PFSK-1 (cell line): ENCODE results near the gene THEM5.

ENCODE experiments used
- FOXP2 ChIP-seq: optimal IDR thresholded peaks from 2 replicates; pipeline ENCODE3; 2011; ENCODE audit warnings: borderline replicate concordance, control low read depth, inconsistent platforms; ENCODE audit not compliant: insufficient read depth; ENCODE audit errors: extremely low read length, extremely low read depth
- POLR2AphosphoS5 ChIP-seq: IDR thresholded peaks from 2 replicates; pipeline ENCODE4 v1.6.1; 2012; ENCODE audit warnings: low read depth, mild to moderate bottlenecking, control low read depth, low read length, moderate library complexity
- SIN3A ChIP-seq: IDR thresholded peaks from 2 replicates; pipeline ENCODE4 v1.6.1; 2012; ENCODE audit warnings: mild to moderate bottlenecking, low read length, moderate library complexity, borderline replicate concordance; ENCODE audit not compliant: insufficient read depth
- TAF1 ChIP-seq: IDR thresholded peaks from 2 replicates; pipeline ENCODE4 v1.6.1; 2012; ENCODE audit warnings: low read length, control low read depth, borderline replicate concordance; ENCODE audit not compliant: insufficient read depth
- TF ChIP-seq, protein P1 (sequence below), 2 experiments: IDR thresholded peaks; 2 replicates each; pipeline versions ENCODE4 v1.6.1 to v1.8.0; 2011 to 2012; ENCODE audit warnings: low read depth in 2 of 2, low read length in 2 of 2, control low read depth in 1 of 2, inconsistent platforms in 1 of 2, mild to moderate bottlenecking in 1 of 2, moderate library complexity in 1 of 2; ENCODE audit not compliant: insufficient read depth in 1 of 2

Gene THEM5

DNA sequence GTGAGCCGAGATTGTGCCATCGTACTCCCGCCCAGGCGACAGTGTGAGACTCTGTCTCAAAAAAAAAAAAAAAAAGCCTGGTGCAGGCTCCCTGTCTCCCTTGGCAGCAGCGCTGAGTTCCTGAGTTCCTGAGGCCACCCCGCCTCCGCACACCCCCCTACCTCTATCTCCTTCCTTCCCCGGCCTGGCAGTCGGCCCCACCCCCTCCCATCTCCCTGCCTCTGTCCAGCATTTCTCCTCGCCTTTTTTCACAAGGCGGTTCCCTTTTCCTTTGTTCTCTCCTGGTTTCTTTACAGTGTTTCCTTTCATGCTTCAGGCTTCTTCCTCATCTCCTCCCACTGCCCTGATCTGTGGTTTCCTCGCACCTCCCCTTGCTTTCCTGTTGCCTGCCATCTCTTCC, 24.6 kb downstream of the THEM5 start:
- TF ChIP-seq FOXP2: no peak
- TF ChIP-seq, protein P1, sequence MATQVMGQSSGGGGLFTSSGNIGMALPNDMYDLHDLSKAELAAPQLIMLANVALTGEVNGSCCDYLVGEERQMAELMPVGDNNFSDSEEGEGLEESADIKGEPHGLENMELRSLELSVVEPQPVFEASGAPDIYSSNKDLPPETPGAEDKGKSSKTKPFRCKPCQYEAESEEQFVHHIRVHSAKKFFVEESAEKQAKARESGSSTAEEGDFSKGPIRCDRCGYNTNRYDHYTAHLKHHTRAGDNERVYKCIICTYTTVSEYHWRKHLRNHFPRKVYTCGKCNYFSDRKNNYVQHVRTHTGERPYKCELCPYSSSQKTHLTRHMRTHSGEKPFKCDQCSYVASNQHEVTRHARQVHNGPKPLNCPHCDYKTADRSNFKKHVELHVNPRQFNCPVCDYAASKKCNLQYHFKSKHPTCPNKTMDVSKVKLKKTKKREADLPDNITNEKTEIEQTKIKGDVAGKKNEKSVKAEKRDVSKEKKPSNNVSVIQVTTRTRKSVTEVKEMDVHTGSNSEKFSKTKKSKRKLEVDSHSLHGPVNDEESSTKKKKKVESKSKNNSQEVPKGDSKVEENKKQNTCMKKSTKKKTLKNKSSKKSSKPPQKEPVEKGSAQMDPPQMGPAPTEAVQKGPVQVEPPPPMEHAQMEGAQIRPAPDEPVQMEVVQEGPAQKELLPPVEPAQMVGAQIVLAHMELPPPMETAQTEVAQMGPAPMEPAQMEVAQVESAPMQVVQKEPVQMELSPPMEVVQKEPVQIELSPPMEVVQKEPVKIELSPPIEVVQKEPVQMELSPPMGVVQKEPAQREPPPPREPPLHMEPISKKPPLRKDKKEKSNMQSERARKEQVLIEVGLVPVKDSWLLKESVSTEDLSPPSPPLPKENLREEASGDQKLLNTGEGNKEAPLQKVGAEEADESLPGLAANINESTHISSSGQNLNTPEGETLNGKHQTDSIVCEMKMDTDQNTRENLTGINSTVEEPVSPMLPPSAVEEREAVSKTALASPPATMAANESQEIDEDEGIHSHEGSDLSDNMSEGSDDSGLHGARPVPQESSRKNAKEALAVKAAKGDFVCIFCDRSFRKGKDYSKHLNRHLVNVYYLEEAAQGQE (IDR thresholded peaks at IDR 0.05; ENCODE audit: insufficient read depth in 1 of 2, low read depth in 2 of 2, low read length in 2 of 2): peak; percentile 88 to 96
- 0 out of 2 replicates have a peak, but pooled peaks have one; percentile 62 for TF ChIP-seq SIN3A

DNA sequence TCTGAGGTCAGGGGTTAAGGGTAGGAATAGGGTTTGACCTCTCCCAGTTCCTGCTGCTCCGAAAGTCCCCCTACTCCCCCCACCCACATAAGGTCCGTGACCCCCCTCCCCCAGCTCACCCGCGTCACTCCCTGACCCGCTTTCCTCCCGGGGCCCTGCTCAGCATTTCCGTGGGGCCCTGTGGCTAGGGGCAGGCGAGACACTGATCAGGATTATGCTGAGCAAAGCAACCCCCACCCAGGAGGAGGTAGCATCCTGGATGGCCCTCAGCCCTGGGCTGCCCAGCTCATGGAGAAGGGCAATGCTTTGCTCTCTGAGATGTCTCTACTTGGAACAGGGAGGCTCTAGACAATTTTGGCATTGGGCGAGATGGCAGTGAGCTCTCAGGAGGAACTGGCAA, 25.7 kb downstream of the THEM5 start:
- TF ChIP-seq TAF1: no peak
- no peak for TF ChIP-seq POLR2AphosphoS5
- TF ChIP-seq, protein P1 (IDR thresholded peaks at IDR 0.05; ENCODE audit: insufficient read depth in 1 of 2, low read depth in 2 of 2, low read length in 2 of 2): no peak
- TF ChIP-seq FOXP2: no peak
- no peak for TF ChIP-seq SIN3A

DNA sequence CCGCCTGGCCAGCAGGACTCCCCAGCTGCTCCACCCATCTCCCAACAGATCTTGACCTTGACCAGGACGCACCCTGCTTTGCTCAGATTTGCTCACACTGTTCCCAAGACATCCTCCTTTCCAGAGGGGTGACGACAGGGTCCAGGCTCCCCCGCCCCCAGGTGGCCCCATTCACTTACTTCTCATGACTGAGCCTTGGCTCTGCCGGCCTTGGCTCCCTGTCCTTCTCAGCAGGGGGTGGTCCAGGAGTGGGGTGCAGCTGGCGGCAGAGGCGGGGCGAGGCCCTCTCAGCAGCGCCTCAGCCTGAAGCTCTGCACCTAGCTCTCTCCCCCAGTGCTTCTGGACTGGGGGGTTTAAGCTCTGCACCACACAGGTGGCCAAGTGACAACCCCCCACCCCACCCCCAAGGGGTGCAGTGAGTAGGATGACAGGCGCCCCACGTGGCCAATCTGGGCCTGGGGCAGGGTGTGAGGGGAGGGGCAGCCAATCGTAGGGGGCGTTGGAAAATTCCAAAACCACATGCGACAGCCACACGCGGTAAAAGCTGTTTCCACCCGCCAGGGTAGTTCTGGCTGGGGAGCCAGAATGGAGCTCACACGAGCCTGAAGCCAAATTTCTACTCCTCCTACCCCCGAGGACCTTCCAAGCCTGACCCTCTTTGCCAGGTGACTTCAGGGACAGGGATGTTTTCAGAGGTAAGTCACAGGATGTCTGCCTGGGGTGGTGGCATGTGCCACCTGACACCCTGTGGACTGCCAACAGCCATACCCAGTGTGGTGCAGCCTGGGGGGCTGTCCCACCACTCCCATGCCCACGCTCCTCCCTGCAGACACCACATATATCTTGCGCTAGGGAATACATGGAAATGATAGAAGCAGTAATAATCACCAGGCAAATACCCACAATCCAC, 27.5 kb downstream of the THEM5 start:
- TF ChIP-seq TAF1 (no peak), FOXP2 (no peak), SIN3A (no peak), POLR2AphosphoS5 (no peak)
- TF ChIP-seq, protein P1 (IDR thresholded peaks at IDR 0.05; ENCODE audit: insufficient read depth in 1 of 2, low read depth in 2 of 2, low read length in 2 of 2): no peak

DNA sequence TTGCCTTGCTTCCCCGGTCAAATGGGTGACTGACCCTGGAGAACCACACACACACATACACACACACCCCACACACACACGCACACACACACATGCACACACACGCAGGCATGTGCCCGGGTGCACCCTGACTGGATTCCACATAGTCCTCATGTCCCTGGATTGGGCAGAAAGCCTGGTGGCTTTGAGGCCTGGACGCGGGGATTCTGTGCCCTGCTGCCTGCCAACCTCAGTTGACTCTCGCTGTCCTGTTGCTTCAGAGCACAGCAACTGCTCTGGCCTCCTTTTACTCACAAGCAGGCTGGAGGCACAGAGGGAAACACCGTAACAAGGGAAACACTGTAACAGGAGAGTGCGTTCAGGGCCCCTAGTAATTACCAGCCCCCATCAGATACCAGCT, 28.3 kb downstream of the THEM5 start:
- TF ChIP-seq, protein P1 (IDR thresholded peaks at IDR 0.05; ENCODE audit: insufficient read depth in 1 of 2, low read depth in 2 of 2, low read length in 2 of 2): no peak
- TF ChIP-seq POLR2AphosphoS5: no peak
- TF ChIP-seq SIN3A: no peak
- no peak for TF ChIP-seq FOXP2
- no peak for TF ChIP-seq TAF1
